Panc1 (cell line): Measurements from ENCODE around the gene PKD1. TPM values are rescaled to one million over a fixed set of nuclear protein-coding genes. Genes with fewer than 3 reads are reported as not detected.
"Not testable (repeated sequence)": the region's sequence is repeated elsewhere in the genome, so short reads cannot be mapped to it uniquely, and the experiment has no call there.

ENCODE experiments used
- ATAC-seq: fragments of 200-7000 bp; cut with Tn5 transposase; 2 replicates; pipeline ENCODE4 v1.9.1; 2020; ENCODE audit warnings: mild to moderate bottlenecking, moderate library complexity
- BruUV-seq: library from RNA; stranded (reverse); fragments of 400-500 nt; replicated peaks from 2 replicates; lab custom pipeline; 2021; lab: Mats Ljungman, UMichigan
- CTCF ChIA-PET: fragments of 300-600 bp; sonication (Branson Sonifier 250); formaldehyde crosslinking; loops from one replicate; lab custom pipeline; 2022; ENCODE audit warnings: antibody characterized with exemption; lab: Charles Lee
- POLR2A ChIA-PET: fragments of 300-600 bp; sonication (Branson Sonifier 250); formaldehyde crosslinking; loops from one replicate; lab custom pipeline; 2022; ENCODE audit warnings: antibody characterized with exemption; lab: Charles Lee
- DNase-seq: peaks from one replicate; pipeline ENCODE4 v3.0.0-alpha.2; 2010; ENCODE audit warnings: low read depth, low spot score
- H3K27ac ChIP-seq: 2 replicates; pipeline ENCODE4 v1.5.1; 2011; ENCODE audit warnings: mild to moderate bottlenecking, low read length, inconsistent platforms
- H3K27me3 ChIP-seq: fragments of 200-500 bp; sonication (Bioruptor generic); 2 replicates; pipeline ENCODE4 v1.6.0; 2014; ENCODE audit warnings: low read length, inconsistent platforms; ENCODE audit not compliant: control insufficient read depth, insufficient read depth
- H3K36me3 ChIP-seq: fragments of 200-500 bp; sonication (Bioruptor generic); 2 replicates; pipeline ENCODE4 v1.5.1; 2014; ENCODE audit warnings: inconsistent platforms, mild to moderate bottlenecking, low read length, moderate library complexity; ENCODE audit not compliant: control insufficient read depth, insufficient read depth
- H3K4me1 ChIP-seq: 2 replicates; pipeline ENCODE4 v1.5.1; 2011; ENCODE audit warnings: inconsistent platforms, mild to moderate bottlenecking, low read length, moderate library complexity; ENCODE audit not compliant: control insufficient read depth, insufficient read depth
- H3K4me3 ChIP-seq, 2 experiments: 2 replicates each; pipeline ENCODE4 v1.5.1; 2011 to 2012; ENCODE audit warnings: low read depth in 2 of 2, low read length in 2 of 2, mild to moderate bottlenecking in 2 of 2, inconsistent platforms in 1 of 2, moderate library complexity in 1 of 2
- H3K9me3 ChIP-seq: fragments of 200-500 bp; sonication (Bioruptor generic); 2 replicates; pipeline ENCODE4 v1.5.1; 2014; ENCODE audit warnings: low read depth, mild to moderate bottlenecking, inconsistent platforms, low read length, moderate library complexity; ENCODE audit not compliant: control insufficient read depth, insufficient read depth
- POLR2AphosphoS5 ChIP-seq: IDR thresholded peaks from 2 replicates; pipeline ENCODE4 v1.6.1; 2012; ENCODE audit warnings: mild to moderate bottlenecking, low read depth, low read length, moderate library complexity
- SIN3A ChIP-seq: IDR thresholded peaks from 2 replicates; pipeline ENCODE4 v1.6.1; 2012; ENCODE audit warnings: low read depth, mild to moderate bottlenecking, low read length, moderate library complexity, borderline replicate concordance; ENCODE audit not compliant: insufficient read depth
- TCF7L2 ChIP-seq: IDR thresholded peaks from 2 replicates; pipeline ENCODE4 v1.6.1; 2011; ENCODE audit warnings: mild to moderate bottlenecking, low read depth, low read length, inconsistent platforms
- in situ Hi-C: cut with HindIII; loops from 2 replicates; pipeline ENCODE4 v1.10.0; 2016; ENCODE audit warnings: low sequenced_read_pairs, low pct_unique_long_range_greater_than_20kb
- intact Hi-C: fragments of 100-400 bp; cut with micrococcal nuclease; formaldehyde crosslinking; loops from one replicate; pipeline ENCODE4 v1.10.0; 2022; ENCODE audit not compliant: unreplicated experiment
- total RNA-seq: library from RNA; stranded (reverse); gene quantifications from one replicate; pipeline ENCODE4 v1.2.1, GENCODE V29; 2021; ENCODE audit not compliant: unreplicated experiment
- TF ChIP-seq, protein P1 (sequence below), 2 experiments: IDR thresholded peaks; 2 replicates each; pipeline ENCODE4 v1.6.1; 2011 to 2012; ENCODE audit warnings: low read depth in 2 of 2, control low read depth in 1 of 2, low read length in 1 of 2, mild to moderate bottlenecking in 1 of 2, moderate library complexity in 1 of 2; ENCODE audit not compliant: insufficient read depth in 1 of 2
- TF ChIP-seq, protein P2 (sequence below): fragments of 450-650 bp; IDR thresholded peaks from 2 replicates; pipeline ENCODE4 v1.5.1; 2017; ENCODE audit warnings: mild to moderate bottlenecking

The PKD1 gene
- total RNA-seq, 1 experiment from 2014 or later: 279 TPM

- Histone ChIP-seq H3K4me1 (peaks cover 18% of the 10 kb centered on the region), H3K4me3 (no peak overlapping the region), H3K27ac (no peak overlapping the region), H3K9me3 (no peaks in the 10 kb centered on the region), H3K27me3 (no peaks in the 10 kb centered on the region), H3K36me3 (no peaks in the 10 kb centered on the region)
- in situ Hi-C loops (no loop called here), intact Hi-C loops (loop anchor here (10.0 kb wide), 1 partner anchor 119 kb away; the partner anchor contains the start of gene NHERF2)
- no peak for DNase-seq
- CTCF ChIA-PET: no interaction called here
- BruUV-seq: no TSS peak
- POLR2A ChIA-PET: no interaction called here
- TF ChIP-seq, protein P1, sequence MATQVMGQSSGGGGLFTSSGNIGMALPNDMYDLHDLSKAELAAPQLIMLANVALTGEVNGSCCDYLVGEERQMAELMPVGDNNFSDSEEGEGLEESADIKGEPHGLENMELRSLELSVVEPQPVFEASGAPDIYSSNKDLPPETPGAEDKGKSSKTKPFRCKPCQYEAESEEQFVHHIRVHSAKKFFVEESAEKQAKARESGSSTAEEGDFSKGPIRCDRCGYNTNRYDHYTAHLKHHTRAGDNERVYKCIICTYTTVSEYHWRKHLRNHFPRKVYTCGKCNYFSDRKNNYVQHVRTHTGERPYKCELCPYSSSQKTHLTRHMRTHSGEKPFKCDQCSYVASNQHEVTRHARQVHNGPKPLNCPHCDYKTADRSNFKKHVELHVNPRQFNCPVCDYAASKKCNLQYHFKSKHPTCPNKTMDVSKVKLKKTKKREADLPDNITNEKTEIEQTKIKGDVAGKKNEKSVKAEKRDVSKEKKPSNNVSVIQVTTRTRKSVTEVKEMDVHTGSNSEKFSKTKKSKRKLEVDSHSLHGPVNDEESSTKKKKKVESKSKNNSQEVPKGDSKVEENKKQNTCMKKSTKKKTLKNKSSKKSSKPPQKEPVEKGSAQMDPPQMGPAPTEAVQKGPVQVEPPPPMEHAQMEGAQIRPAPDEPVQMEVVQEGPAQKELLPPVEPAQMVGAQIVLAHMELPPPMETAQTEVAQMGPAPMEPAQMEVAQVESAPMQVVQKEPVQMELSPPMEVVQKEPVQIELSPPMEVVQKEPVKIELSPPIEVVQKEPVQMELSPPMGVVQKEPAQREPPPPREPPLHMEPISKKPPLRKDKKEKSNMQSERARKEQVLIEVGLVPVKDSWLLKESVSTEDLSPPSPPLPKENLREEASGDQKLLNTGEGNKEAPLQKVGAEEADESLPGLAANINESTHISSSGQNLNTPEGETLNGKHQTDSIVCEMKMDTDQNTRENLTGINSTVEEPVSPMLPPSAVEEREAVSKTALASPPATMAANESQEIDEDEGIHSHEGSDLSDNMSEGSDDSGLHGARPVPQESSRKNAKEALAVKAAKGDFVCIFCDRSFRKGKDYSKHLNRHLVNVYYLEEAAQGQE (IDR thresholded peaks at IDR 0.05; ENCODE audit: insufficient read depth in 1 of 2, low read depth in 2 of 2, low read length in 1 of 2): no peak
- TF ChIP-seq SIN3A (no peak), TCF7L2 (no peak)
- ATAC-seq: no peak
These were observed 8.3 kb upstream of the PKD1 start for GRCh38 chr16:2143878-2144485.

DNA sequence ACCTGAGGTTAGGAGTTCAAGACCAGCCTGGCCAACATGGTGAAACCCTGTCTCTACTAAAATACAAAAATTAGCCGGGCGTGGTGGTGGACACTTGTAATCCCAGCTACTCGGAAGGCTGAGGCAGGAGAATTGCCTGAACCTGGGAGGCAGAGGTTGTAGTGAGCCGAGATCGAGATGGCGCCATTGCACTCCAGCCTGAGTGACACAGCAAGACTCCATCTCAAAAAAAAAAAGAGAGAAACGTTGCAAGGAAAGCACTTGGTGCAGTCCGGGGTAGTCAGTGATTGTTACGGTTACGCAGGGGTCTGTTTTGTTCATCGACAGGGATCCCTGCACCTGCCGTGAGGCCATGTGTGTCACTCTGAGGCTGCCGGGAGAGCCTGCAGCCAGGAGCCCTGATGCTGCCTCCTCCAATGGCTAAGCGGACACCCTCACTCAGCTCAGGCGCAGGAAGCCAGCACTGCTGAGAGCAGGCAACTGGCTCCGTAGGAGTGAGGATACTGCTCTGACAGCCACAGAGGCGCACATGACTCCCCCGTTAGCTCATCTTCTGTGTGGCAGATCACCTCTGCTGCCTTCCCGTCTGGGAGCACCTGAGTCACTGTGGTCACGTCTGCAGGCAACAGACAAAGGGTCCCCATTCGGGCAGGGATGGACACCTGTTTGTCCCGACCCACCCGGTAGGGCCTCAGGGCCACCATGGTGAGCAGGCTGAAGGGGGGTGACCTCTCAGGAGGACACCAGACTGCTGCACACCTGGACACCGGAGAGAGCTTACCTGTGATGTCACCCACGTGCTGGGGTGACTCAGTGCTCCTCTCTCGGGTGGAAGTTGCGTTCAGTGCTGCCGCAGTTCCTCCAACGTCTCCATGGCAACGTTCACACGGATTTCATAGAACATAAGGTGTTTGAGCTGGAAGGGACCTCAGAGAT, 7.5 kb upstream of the PKD1 start:
- H3K36me3 ChIP-seq: no peaks in the 10 kb centered on the region
- H3K4me3 ChIP-seq: no peak overlapping the region
- no peaks in the 10 kb centered on the region for H3K9me3 ChIP-seq
- ChIA-PET POLR2A (no interaction called here), CTCF (no interaction called here)
- no peak for ATAC-seq
- H3K4me1 ChIP-seq: peaks cover 17% of the 10 kb centered on the region
- no peak for DNase-seq
- in situ Hi-C loops: no loop called here
- no TSS peak for BruUV-seq
- intact Hi-C loops: loop anchor here (10.0 kb wide), 1 partner anchor 118 kb away; the partner anchor contains the start of gene NHERF2
- no peaks in the 10 kb centered on the region for H3K27me3 ChIP-seq
- TF ChIP-seq POLR2AphosphoS5 (no peak), SIN3A (no peak), TCF7L2 (no peak)
- TF ChIP-seq, protein P1 (IDR thresholded peaks at IDR 0.05; ENCODE audit: insufficient read depth in 1 of 2, low read depth in 2 of 2, low read length in 1 of 2): no peak
- TF ChIP-seq, protein P2, sequence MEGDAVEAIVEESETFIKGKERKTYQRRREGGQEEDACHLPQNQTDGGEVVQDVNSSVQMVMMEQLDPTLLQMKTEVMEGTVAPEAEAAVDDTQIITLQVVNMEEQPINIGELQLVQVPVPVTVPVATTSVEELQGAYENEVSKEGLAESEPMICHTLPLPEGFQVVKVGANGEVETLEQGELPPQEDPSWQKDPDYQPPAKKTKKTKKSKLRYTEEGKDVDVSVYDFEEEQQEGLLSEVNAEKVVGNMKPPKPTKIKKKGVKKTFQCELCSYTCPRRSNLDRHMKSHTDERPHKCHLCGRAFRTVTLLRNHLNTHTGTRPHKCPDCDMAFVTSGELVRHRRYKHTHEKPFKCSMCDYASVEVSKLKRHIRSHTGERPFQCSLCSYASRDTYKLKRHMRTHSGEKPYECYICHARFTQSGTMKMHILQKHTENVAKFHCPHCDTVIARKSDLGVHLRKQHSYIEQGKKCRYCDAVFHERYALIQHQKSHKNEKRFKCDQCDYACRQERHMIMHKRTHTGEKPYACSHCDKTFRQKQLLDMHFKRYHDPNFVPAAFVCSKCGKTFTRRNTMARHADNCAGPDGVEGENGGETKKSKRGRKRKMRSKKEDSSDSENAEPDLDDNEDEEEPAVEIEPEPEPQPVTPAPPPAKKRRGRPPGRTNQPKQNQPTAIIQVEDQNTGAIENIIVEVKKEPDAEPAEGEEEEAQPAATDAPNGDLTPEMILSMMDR: no peak
- no peak overlapping the region for H3K27ac ChIP-seq

GRCh38 chr16:2135071-2135470, 627 bp downstream of the PKD1 start:
- peak overlapping the region; percentile 49 to 52 for H3K4me3 ChIP-seq
- ATAC-seq, in situ Hi-C loops, CTCF ChIA-PET, DNase-seq, BruUV-seq, POLR2A ChIA-PET, H3K27ac ChIP-seq, H3K27me3 ChIP-seq, H3K4me1 ChIP-seq, H3K9me3 ChIP-seq, intact Hi-C loops, H3K36me3 ChIP-seq: not testable (repeated sequence)

DNA sequence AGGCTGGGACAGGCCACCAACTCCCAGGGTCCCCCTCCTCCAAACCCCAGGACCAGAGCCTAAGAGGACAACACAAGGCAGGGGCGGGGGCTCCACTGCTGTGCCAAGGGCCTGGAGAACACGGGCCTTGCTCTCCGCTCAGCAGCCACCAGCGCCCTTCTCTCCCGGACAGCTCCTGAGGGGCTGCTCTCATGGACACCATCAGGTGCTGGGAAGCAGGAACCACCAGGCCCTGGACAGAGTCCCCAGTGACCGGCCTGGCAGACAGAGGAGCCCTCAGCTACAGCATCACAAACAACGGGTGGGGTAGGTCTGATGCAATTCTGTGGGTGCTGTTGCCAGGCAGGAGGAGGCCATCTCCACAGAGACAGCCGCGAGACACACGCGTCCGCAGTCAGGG, 1.9 kb downstream of the PKD1 start:
- BruUV-seq, ATAC-seq, CTCF ChIA-PET, H3K4me1 ChIP-seq, in situ Hi-C loops, H3K36me3 ChIP-seq, H3K27me3 ChIP-seq, H3K9me3 ChIP-seq, POLR2A ChIA-PET, intact Hi-C loops, DNase-seq: not testable (repeated sequence)
- peak overlapping the region; percentile 37 to 42 for H3K4me3 ChIP-seq
- peak overlapping the region; percentile 51; the same call in 1 of the 2 replicates for H3K27ac ChIP-seq
